HG02678 (cell line): Measurements from ENCODE around the gene KCNQ4.

Experiments used
- ATAC-seq: cut with Tn5 transposase; IDR thresholded peaks from one replicate; pipeline ENCODE4 v1.9.1; 2021; ENCODE audit warnings: mild to moderate bottlenecking, moderate library complexity; ENCODE audit not compliant: unreplicated experiment

The KCNQ4 gene

GRCh38 chr1:40754201-40754600 lies 29.4 kb upstream of the KCNQ4 start:
- ATAC-seq = no peak

GRCh38 chr1:40755067-40755466 lies 28.5 kb upstream of the KCNQ4 start:
- ATAC-seq = no peak

DNA sequence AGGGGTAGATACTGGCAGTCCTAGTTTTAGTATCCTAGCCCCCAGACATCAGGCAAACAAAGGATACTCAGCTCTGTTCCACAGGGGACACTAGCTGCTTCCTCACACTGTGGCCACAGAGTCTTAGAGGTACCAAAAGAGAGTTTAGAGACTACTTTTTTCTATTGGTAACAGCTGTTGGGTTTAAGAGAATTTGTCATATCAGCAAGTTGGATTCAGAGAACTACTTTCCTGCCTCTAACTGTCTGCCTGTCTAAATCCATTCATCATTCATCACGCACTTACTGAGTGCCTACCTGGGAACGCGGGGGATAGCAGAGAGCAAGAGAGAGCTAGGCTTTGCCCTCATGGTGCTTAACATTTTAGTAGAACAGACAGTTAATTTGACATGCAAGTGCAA lies 27.1 kb upstream of the KCNQ4 start:
- ATAC-seq = no peak

DNA sequence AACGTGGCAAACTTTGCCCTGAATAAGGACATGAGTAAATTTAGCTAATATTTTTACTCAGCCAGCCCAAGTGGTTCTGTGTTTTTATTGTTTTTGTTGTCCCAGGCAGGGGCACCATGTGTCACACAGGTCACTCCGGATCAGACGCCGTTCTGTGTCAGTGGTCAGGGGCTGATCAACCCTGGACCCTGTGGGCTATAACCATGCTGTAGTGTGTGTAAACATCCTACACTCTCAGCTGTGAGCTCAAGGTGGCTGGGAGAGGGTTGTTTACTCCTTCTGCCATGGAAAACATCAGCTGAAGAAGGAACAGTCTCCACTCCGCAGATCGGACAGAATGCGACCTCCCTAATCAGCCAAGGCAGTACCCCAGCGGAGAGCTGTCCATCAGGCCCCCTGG lies 26.5 kb upstream of the KCNQ4 start:
- ATAC-seq = no peak

DNA sequence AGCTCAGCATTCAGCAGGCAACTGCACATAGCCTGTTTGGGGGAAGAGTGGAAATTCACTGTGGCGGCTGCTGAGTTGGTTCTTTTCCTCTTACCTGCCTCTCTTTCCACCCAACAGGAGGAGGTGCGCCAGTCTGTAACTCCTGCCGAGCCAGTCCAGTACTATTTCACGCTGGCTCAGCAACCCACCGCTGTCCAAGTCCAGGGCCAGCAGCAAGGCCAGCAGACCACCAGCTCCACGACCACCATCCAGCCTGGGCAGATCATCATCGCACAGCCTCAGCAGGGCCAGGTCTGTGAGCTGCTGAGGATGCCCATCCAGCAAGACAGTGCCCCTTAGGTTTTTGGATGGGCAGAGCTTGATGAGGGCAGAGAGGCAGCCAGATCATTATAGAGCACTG lies 25.6 kb upstream of the KCNQ4 start:
- no peak for ATAC-seq

DNA sequence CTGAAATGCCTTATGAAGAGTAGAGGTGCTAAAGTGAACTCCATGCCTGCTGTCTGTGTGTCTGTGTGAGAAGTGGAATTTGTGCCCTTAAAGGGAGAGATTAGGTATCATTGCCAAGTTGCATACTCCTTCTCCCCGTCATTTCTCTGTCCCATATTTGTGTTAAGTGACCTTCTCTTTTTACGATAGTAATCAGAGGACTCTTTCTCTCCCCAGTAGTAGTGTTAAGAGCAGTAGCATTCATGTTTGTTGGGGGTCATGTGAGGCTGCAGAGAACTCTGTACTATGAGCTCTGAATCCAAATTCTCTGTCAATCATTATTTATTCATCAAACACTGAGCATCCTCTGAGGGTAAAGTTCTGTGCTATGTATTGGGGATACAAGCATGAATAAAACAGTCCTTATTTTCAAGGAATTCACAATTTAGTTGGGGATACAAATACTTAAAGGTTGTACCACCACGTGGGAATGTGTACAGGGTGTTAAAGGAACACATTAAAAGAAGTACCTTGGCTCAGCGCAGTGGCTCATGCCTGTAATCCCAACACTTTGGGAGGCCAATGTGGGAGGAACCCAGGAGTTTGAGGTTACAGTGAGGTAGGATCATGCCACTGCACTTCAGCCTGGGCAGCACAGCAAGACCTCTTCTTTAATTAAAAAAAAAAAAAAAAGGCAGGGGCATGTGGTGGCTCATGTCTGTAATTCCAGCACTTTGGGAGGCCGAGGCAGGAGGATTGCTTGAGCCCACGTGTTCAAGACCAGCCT lies 24.8 kb upstream of the KCNQ4 start:
- ATAC-seq = no peak

DNA sequence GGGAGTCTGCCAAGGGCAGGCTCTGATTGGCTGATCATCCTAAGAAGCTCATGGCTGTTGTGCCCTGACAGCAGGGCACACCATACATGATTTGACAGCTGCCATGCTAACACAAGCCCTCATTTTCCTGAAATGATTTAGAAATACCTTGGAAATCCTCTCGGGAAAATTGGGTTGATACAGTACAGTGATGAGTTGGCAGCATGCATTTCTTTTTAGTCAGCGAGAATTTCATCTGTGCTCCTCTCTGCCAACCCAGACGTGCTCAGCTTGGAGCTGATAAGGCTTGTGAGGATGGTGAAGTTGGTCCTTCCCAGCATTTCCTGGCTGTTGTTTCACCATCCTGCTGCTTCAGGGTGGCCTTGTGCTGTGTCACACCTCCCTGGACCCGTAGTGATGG lies 22.6 kb upstream of the KCNQ4 start:
- no peak for ATAC-seq

DNA sequence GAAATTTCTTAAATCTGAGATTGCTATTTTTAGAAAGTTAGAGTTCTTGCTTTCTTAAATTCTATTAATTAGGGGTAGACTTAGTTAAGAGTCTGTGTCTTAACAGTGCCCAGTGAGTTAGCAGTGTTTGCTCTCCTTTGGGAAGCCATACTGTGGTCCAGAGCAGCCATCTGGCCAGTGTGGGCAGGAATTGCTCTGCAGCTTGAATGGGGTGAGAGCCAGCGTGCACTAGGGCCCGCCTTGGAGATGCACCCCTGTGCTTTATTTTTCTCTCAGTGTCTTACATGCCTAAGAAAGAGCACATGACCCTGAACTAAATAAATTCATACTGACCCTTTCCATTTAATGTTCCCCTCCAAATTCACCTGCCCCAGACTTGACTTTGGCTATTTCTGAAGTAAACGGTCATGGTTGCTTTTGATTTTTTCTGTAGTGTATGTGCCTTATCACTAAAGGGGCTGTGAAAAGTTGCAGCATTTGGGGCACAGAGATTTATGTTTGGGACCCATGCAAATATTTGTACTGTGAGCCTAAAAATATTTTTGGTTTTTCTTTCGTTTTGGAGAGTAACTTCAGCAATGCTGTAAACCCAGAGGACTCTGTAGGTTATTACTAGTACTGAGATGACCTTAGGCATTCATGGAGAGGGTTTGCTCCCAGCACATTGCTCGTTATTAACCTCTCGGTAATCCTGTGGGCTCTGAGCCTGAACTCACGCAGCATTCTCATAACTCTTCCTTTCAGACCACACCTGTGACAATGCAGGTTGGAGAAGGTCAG lies 21.3 kb upstream of the KCNQ4 start:
- ATAC-seq = no peak

DNA sequence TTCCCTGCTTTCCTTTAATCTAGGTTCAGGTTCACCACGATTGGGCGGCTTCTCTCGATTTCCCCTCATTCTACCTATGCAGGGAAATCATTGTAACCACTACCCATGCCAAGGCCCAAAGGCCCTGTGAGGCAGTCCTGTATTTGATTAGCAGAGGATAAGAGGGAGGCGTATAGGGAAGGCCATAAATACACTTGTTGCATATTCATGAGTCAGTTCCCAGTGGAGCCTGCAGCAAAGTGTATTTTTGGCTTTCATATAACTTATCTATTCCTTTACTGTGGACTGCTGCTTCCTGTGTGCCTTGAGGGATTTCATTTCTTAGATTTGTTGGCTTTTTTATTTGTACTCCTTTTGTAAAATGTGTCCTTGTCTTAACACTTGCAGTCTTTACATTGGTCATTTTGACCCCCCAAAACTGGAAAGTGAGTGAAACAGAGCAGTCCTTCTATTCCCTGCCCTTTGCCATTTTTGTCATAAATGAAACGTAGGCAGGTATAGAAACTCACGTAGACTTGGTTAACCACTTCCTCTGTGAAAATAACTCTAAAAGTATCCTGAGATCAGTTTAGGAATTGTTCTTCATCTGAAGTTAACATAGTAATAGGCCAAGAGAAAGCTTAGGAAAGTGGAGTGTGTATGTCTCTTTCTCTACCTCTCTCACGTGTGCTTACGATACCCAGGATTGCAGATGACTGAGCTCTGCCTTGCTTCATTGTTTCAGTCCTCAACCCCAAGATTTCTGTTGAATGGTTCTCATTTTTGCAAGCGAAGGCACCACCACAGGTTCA lies 19.6 kb upstream of the KCNQ4 start:
- no peak for ATAC-seq

- no peak for ATAC-seq
Measured at GRCh38 chr1:40764981-40765380, 18.6 kb upstream of the KCNQ4 start.

GRCh38 chr1:40766017-40766416 lies 17.6 kb upstream of the KCNQ4 start:
- no peak for ATAC-seq

DNA sequence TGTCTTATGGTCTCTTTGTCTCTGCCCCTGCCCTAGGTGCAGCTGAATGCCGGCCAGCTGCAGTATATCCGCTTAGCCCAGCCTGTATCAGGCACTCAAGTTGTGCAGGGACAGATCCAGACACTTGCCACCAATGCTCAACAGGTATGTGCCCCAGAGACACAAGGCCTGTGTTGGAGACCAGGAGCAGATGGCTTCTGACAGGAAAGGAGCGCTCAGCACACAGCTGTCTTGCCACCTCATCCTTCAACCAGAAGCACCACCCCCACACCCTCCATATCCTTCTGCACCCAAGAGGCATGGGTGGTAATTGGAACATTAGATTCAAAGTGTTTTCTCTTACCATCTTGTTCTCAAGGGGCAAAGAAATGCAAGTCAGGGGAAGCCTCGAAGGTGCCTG lies 17.0 kb upstream of the KCNQ4 start:
- ATAC-seq = no peak

DNA sequence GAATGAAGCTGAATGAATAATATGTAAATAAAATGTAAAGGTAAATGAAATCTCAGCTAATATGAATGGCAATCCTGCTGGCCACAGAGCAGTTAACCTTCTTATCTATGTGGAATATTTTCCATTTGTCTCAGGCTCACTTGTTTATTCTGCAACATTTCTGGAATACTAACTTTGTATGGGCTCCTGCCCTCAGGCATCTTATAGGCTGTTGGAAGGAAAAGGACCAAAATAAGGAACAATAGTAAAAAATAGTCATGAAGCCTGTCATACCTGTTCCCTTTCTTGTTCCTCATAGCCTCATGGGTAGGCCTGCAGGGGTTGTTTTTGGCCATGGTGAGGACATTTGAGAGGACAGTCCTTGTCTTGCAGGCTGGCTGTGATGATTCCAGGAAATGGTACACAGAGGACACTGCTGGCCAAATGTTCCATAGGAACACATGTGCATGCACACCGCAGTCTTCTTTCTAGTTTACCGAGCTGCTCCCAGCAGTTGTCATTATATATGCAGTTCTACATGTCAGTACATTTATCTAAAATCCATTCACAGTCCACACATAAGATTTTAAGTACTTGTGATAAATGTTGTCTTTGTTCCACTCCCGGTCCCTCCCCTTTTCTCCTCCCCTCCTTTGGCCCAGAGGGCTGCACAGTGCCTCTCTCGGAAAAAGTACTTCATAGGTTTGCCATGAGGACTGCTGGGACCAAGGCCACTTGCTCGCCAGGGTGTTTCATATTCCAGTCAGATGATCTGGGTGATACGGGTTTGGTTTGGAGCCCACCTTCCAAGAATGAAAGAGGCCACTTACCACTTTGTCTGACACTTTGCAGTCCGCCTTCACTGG lies 15.2 kb upstream of the KCNQ4 start:
- no peak for ATAC-seq

GRCh38 chr1:40769815-40770214 lies 13.8 kb upstream of the KCNQ4 start:
- ATAC-seq = no peak

GRCh38 chr1:40770296-40771070 lies 13.1 kb upstream of the KCNQ4 start:
- ATAC-seq = no peak

- ATAC-seq = no peak
Measured at GRCh38 chr1:40772146-40772955, 11.2 kb upstream of the KCNQ4 start.

DNA sequence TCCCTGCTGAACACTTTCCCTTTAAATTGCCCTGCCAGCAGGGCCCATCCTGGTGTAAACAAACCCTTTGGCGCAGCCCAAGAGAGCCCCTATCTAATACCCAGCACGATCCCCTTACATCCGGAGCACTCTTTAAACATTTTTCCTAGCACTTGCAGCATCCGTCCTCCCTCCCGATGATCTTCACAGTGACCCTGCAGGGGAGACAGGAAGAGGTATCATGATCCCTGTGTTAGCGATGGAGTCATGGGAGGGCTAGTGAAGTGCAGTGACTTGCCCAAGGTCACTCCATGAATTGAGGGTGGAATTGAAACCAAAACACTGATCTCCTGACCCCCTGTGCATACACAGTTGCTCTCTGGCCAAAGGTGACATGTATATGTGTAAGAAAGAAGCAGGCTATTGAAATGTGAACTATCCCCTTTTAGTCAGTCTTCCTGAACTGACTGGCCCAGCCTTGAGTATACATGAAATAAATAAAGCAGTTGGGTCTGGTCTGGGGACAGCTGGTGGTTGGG lies 9.8 kb upstream of the KCNQ4 start:
- ATAC-seq = no peak

GRCh38 chr1:40774266-40774998 lies 9.2 kb upstream of the KCNQ4 start:
- no peak for ATAC-seq
